Mesendoderm (in vitro differentiated cells): ENCODE results near the gene CADM2.
"Not testable (repeated sequence)": the region's sequence is repeated elsewhere in the genome, so short reads cannot be mapped to it uniquely, and the experiment has no call there.

Experiments
- DNase-seq: peaks from one replicate; pipeline ENCODE4 v3.0.0; 2013
- H2AK5ac ChIP-seq: 2 replicates; pipeline ENCODE4 v1.6.1; 2013; ENCODE audit warnings: low read length, inconsistent platforms
- H2BK120ac ChIP-seq: 2 replicates; pipeline ENCODE4 v1.6.1; 2013; ENCODE audit warnings: low read depth, mild to moderate bottlenecking, low read length, moderate library complexity, mixed read lengths
- H2BK15ac ChIP-seq: replicated peaks from 2 replicates; pipeline ENCODE4 v1.6.1; 2013; ENCODE audit warnings: low read depth, mild to moderate bottlenecking, moderate library complexity
- H2BK5ac ChIP-seq: 2 replicates; pipeline ENCODE4 v1.6.1; 2013; ENCODE audit warnings: low read length, inconsistent platforms
- H3K18ac ChIP-seq: 2 replicates; pipeline ENCODE4 v1.6.1; 2013; ENCODE audit warnings: mild to moderate bottlenecking, low read length, mixed read lengths
- H3K23ac ChIP-seq: one replicate; pipeline ENCODE4 v1.6.1; 2013; ENCODE audit warnings: low read length
- H3K27ac ChIP-seq: 2 replicates; pipeline ENCODE4 v1.5.1; 2013; ENCODE audit warnings: low read depth, mild to moderate bottlenecking, inconsistent platforms, low read length, moderate library complexity
- H3K27me3 ChIP-seq: 2 replicates; pipeline ENCODE4 v1.6.1; 2013; ENCODE audit warnings: low read length, control low read depth, mild to moderate bottlenecking, inconsistent platforms; ENCODE audit not compliant: insufficient read depth, poor library complexity
- H3K36me3 ChIP-seq: 2 replicates; pipeline ENCODE4 v1.6.1; 2013; ENCODE audit warnings: low read length, inconsistent platforms; ENCODE audit not compliant: control insufficient read depth, insufficient read depth
- H3K4ac ChIP-seq: one replicate; pipeline ENCODE4 v1.6.1; 2013; ENCODE audit warnings: low read depth, mild to moderate bottlenecking, low read length, moderate library complexity
- H3K4me1 ChIP-seq: 2 replicates; pipeline ENCODE4 v1.6.1; 2013; ENCODE audit warnings: low read depth, low read length, inconsistent platforms; ENCODE audit not compliant: control insufficient read depth
- H3K4me2 ChIP-seq: 2 replicates; pipeline ENCODE4 v1.6.1; 2013; ENCODE audit warnings: low read length
- H3K4me3 ChIP-seq: 2 replicates; pipeline ENCODE4 v1.5.1; 2013; ENCODE audit warnings: mild to moderate bottlenecking, low read length
- H3K56ac ChIP-seq: one replicate; pipeline ENCODE4 v1.6.1; 2013; ENCODE audit warnings: low read length
- H3K79me1 ChIP-seq: 2 replicates; pipeline ENCODE4 v1.6.1; 2013; ENCODE audit warnings: low read length, inconsistent platforms
- H3K79me2 ChIP-seq: 2 replicates; pipeline ENCODE4 v1.6.1; 2013; ENCODE audit warnings: mild to moderate bottlenecking, low read length; ENCODE audit not compliant: control insufficient read depth, insufficient read depth
- H3K9ac ChIP-seq: 2 replicates; pipeline ENCODE4 v1.6.1; 2013; ENCODE audit warnings: low read length, inconsistent platforms
- H4K5ac ChIP-seq: one replicate; pipeline ENCODE4 v1.6.1; 2013; ENCODE audit warnings: low read length
- H4K8ac ChIP-seq: one replicate; pipeline ENCODE4 v1.6.1; 2013; ENCODE audit warnings: low read depth, mild to moderate bottlenecking, control low read depth, low read length, moderate library complexity
- WGBS: extraction: QIAGEN DNeasy Blood & Tissue Kit; methylation state at CpG from one replicate; pipeline ENCODE4 v1.1.7; 2013; ENCODE audit warnings: low lambda C conversion rate, missing lambda C conversion rate; ENCODE audit not compliant: insufficient coverage; ENCODE audit errors: extremely low coverage; 5-methylcytosine and 5-hydroxymethylcytosine counted together

Gene CADM2

DNA sequence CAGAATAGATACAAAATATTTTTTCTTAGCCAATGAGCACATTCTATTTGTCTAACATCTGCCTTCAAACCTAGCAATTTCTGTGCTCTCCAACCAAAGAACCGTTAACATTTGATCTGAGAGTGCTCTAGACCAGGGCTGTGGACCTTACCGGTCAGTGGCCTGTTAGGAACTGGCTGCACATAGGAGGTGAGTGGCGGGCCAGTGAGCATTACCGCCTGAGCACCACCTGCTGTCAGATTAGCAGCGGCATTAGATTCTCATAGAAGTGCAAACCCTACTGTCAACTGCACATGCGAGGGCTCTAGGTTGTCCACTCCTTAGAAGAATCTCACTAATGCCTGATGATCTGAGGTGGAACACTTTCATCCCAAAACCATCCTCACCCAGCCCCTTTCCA lies 131.7 kb downstream of the CADM2 start:
- Histone ChIP-seq H3K4me1 (no peaks in the 10 kb centered on the region), H3K23ac (no peak overlapping the region), H3K36me3 (no peaks in the 10 kb centered on the region), H2BK15ac (no peak overlapping the region), H3K18ac (no peak overlapping the region), H3K9ac (no peak overlapping the region), H2BK120ac (no peak overlapping the region), H3K56ac (no peak overlapping the region), H3K4ac (no peak overlapping the region), H2BK5ac (no peak overlapping the region), H2AK5ac (no peak overlapping the region), H4K8ac (no peak overlapping the region), H3K79me2 (no peaks in the 10 kb centered on the region), H3K79me1 (no peaks in the 10 kb centered on the region), H4K5ac (no peak overlapping the region), H3K27ac (no peak overlapping the region), H3K4me3 (no peak overlapping the region), H3K4me2 (no peak overlapping the region), H3K27me3 (no peaks in the 10 kb centered on the region)
- DNase-seq: no peak
- whole genome bisulfite sequencing: no CpG with 5 or more reads among the region's 6 CpGs

DNA sequence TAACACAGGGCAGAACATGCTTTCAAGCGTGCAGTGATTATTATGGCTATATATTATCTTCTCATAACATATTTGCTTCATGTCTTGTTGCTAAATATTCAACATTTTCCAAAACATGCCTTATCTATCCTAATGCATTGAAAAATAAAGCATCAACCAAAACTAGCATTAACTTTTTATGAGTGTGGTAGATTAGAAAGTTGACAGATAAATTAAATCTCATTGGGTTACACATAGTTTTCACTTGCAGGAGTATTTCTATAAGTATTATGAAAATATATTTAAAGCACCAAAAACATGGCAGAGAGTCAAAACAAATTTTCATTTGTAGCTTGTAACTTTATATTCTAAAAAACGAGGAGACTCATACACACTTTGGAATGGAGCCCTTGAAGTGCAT lies 141.5 kb downstream of the CADM2 start:
- DNase-seq: no peak
- Histone ChIP-seq H3K36me3 (no peaks in the 10 kb centered on the region), H3K4me3 (no peak overlapping the region), H3K27me3 (no peaks in the 10 kb centered on the region), H3K79me2 (no peaks in the 10 kb centered on the region), H3K4me1 (no peaks in the 10 kb centered on the region), H3K18ac (no peak overlapping the region), H2BK120ac (no peak overlapping the region), H3K23ac (no peak overlapping the region), H2AK5ac (no peak overlapping the region), H4K5ac (no peak overlapping the region), H3K56ac (no peak overlapping the region), H2BK5ac (no peak overlapping the region), H3K79me1 (no peaks in the 10 kb centered on the region), H3K27ac (no peak overlapping the region), H3K9ac (no peak overlapping the region), H2BK15ac (no peak overlapping the region), H4K8ac (no peak overlapping the region), H3K4me2 (no peak overlapping the region), H3K4ac (no peak overlapping the region)
- WGBS: no CpG with 5 or more reads among the region's 2 CpGs

DNA sequence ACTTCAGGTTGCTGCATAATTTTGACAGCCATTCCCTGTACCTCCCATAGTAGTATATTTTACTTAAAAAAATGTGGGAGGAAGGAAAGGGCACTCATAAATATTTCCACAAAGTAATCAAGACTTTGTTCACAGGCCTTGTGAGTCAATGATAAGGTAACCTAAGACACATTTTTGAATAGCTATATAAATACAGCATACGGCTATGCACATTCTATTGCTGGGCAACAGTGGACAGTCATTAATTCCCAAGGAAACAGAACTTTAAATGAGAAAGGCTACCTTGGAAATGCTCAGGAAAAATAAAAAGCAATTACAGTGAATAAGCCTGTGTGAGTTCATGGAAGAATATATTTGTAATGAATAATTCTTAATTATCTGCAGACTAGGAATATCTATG lies 144.0 kb downstream of the CADM2 start:
- no CpG with 5 or more reads among the region's 1 CpG for WGBS
- H3K27ac ChIP-seq: no peak overlapping the region

DNA sequence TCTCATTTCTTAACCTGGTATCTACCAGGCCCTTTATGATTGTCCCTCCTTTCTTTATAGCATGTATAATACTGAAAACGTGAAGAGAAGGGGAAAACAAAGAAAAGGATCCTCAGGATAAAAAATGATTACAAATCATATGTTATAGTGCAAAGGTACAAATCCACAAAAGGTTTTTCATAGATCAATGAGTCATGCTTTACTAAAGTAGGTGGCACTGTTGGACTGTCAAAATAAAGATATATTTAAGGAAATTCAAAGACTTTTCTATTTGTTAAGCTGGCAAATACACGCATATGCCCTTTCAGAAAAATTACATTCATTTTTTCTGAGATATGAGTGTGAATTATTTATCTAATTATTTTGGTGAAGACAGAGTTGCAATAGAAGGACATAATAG lies 151.6 kb downstream of the CADM2 start:
- Histone ChIP-seq H3K4me2 (no peak overlapping the region), H3K79me2 (no peaks in the 10 kb centered on the region), H3K23ac (no peak overlapping the region), H3K9ac (no peak overlapping the region), H3K4me1 (no peaks in the 10 kb centered on the region), H3K27me3 (no peaks in the 10 kb centered on the region), H3K56ac (no peak overlapping the region), H3K36me3 (no peaks in the 10 kb centered on the region), H4K8ac (no peak overlapping the region), H3K27ac (no peak overlapping the region), H3K79me1 (no peaks in the 10 kb centered on the region), H2BK5ac (no peak overlapping the region), H2BK15ac (no peak overlapping the region), H2AK5ac (no peak overlapping the region), H4K5ac (no peak overlapping the region), H3K4ac (no peak overlapping the region), H2BK120ac (no peak overlapping the region), H3K18ac (no peak overlapping the region), H3K4me3 (no peak overlapping the region)
- WGBS: no CpG with 5 or more reads among the region's 2 CpGs
- no peak for DNase-seq

More for the DNA sequence above, 144.0 kb downstream of the CADM2 start:
- DNase-seq: no peak
- Histone ChIP-seq H3K27me3 (no peaks in the 10 kb centered on the region), H3K79me2 (no peaks in the 10 kb centered on the region), H2AK5ac (no peak overlapping the region), H3K56ac (no peak overlapping the region), H3K4me3 (no peak overlapping the region), H3K23ac (no peak overlapping the region), H3K79me1 (no peaks in the 10 kb centered on the region), H2BK120ac (no peak overlapping the region), H3K36me3 (no peaks in the 10 kb centered on the region), H2BK15ac (no peak overlapping the region), H2BK5ac (no peak overlapping the region), H4K5ac (no peak overlapping the region), H4K8ac (no peak overlapping the region), H3K4ac (no peak overlapping the region), H3K18ac (no peak overlapping the region), H3K9ac (no peak overlapping the region), H3K4me2 (no peak overlapping the region), H3K4me1 (no peaks in the 10 kb centered on the region)

DNA sequence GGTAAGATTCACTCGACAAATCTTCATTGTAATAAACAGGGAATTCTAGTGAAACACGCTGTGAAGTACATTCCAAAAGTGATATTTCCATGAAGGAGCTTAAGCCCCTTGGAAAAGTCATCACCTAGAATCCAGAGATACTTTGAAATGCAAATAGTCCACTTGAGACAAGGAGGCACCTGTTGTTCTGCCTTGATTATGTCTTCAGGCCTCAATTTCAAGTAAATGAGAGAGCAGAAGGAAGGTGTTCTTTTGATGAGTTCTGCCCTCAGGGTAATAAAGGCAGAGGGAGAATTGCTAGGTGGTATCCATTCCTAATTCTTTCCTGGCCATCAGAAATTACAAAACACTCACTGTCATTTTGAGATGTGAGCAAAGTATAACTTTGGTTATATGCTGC lies 162.1 kb downstream of the CADM2 start:
- H3K27ac ChIP-seq: no peak overlapping the region
- no CpG with 5 or more reads among the region's 2 CpGs for WGBS
- no peaks in the 10 kb centered on the region for H3K79me1 ChIP-seq
- H3K4me3 ChIP-seq: no peak overlapping the region
- no peaks in the 10 kb centered on the region for H3K36me3 ChIP-seq
- no peak overlapping the region for H3K23ac ChIP-seq
- H3K9ac ChIP-seq: no peak overlapping the region
- H3K56ac ChIP-seq: no peak overlapping the region
- no peak overlapping the region for H2BK15ac ChIP-seq
- no peak overlapping the region for H4K5ac ChIP-seq
- no peak overlapping the region for H4K8ac ChIP-seq
- H3K27me3 ChIP-seq: no peaks in the 10 kb centered on the region
- no peaks in the 10 kb centered on the region for H3K4me1 ChIP-seq
- H2AK5ac ChIP-seq: no peak overlapping the region
- H3K4me2 ChIP-seq: no peak overlapping the region
- no peaks in the 10 kb centered on the region for H3K79me2 ChIP-seq
- H3K18ac ChIP-seq: no peak overlapping the region
- DNase-seq: peak; percentile 18
- no peak overlapping the region for H2BK120ac ChIP-seq
- no peak overlapping the region for H2BK5ac ChIP-seq
- H3K4ac ChIP-seq: no peak overlapping the region

DNA sequence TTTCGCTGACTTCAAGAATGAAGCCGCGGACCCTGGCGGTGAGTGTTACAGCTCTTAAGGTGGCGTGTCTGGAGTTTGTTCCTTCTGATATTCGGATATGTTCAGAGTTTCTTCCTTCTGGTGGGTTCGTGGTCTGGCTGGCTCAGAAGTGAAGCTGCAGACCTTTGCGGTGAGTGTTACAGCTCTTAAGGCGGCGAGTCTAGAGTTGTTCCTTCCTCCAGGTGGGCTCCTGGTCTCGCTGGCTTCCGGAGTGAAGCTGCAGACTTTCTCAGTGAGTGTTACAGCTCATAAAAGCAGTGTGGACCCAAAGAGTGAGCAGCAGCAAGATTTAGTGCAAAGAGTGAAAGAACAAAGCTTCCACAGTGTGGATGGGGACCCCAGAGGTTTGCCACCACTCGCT lies 174.1 kb downstream of the CADM2 start:
- H3K4me2 ChIP-seq, DNase-seq, H3K4me1 ChIP-seq, H3K27me3 ChIP-seq, H3K36me3 ChIP-seq, H4K5ac ChIP-seq, H2BK120ac ChIP-seq, H3K18ac ChIP-seq, H3K4ac ChIP-seq, H3K56ac ChIP-seq, H4K8ac ChIP-seq, H3K23ac ChIP-seq, H3K9ac ChIP-seq, H3K4me3 ChIP-seq, H3K79me2 ChIP-seq, H3K79me1 ChIP-seq, H3K27ac ChIP-seq, H2BK5ac ChIP-seq, H2AK5ac ChIP-seq, H2BK15ac ChIP-seq: not testable (repeated sequence)
- no CpG with 5 or more reads among the region's 13 CpGs for WGBS
